ENCODE data around the gene MTOR.

MTOR gene

GRCh38 chr1:11229203-11229602 is 33.1 kb downstream of the MTOR start:
- Histone ChIP-seq H4K8ac (ENCODE audit: low read depth, low read length) (no peak overlapping the region), H3K4me1 (ENCODE audit: control insufficient read depth, low read depth, low read length) (no peaks in the 10 kb centered on the region), H3K18ac (ENCODE audit: low read length) (no peak overlapping the region), H3K27me3 (ENCODE audit: insufficient read depth, low read length, poor library complexity) (no peaks in the 10 kb centered on the region), H3K27ac (ENCODE audit: low read depth, low read length) (no peak overlapping the region), H2BK15ac (replicated peaks; ENCODE audit: low read depth) (no peak overlapping the region), H4K5ac (ENCODE audit: low read length) (no peak overlapping the region), H3K4me2 (ENCODE audit: low read length) (no peak overlapping the region), H3K56ac (ENCODE audit: low read length) (no peak overlapping the region), H3K23ac (ENCODE audit: low read length) (no peak overlapping the region), H3K4me3 (ENCODE audit: low read length) (no peak overlapping the region), H3K4ac (ENCODE audit: low read depth, low read length) (no peak overlapping the region), H3K79me1 (ENCODE audit: low read length) (no peaks in the 10 kb centered on the region), H3K79me2 (ENCODE audit: control insufficient read depth, insufficient read depth, low read length) (no peaks in the 10 kb centered on the region), H3K36me3 (ENCODE audit: control insufficient read depth, insufficient read depth, low read length) (peaks cover 18% of the 10 kb centered on the region), H3K9ac (ENCODE audit: low read length) (no peak overlapping the region), H2BK120ac (ENCODE audit: low read depth, low read length) (no peak overlapping the region), H2BK5ac (ENCODE audit: low read length) (no peak overlapping the region), H2AK5ac (ENCODE audit: low read length) (no peak overlapping the region)
- no CpG with 5 or more reads among the region's 4 CpGs for WGBS (ENCODE audit: extremely low coverage, insufficient coverage, low lambda C conversion rate)
- DNase-seq: no peak

DNA sequence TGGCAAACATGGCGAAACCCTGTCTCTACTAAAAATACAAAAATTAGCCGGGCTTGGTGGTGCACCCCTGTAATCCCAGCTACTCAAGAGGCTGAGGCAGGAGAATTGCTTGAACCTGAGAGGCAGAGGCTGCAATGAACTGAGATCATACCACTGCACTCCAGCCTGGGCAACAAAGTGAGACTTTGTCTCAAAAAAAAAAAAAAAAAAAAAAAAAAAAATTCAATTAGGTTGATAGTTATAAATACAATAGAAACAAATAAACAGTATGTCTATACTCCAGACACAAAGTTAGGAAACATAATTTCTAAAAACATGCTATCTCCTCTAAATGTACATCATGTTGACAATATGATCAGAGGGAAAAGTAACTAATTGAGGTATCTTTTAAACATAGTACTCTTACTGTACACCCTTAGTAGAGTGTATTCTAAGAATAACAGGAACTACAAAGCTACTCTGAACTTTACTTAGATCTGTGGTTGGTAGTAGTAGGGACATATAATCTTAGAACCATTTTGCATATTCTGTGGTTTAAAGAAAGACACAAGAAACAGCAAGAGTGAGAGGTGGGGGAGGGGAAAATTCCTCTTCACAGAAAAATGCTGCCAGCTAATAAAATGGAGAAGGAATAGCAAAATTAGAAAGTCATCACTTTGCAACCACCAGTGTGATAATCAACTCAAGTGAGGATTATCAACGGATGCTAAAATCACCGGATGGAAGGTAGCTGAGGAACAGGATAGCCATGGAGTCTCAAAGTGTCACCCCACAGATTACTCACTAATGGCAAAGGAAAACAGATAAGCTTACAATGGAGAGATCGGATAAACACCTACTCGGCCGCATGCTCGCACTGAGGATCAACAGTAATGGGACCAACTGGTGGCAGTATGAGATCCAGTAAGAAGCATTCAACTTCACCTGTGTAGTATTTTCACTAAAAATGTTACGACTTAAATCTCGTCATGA is 35.0 kb downstream of the MTOR start:
- Histone ChIP-seq H3K23ac (ENCODE audit: low read length) (no peak overlapping the region), H3K4me1 (ENCODE audit: control insufficient read depth, low read depth, low read length) (no peaks in the 10 kb centered on the region), H3K56ac (ENCODE audit: low read length) (no peak overlapping the region), H3K4me3 (ENCODE audit: low read length) (no peak overlapping the region), H3K79me1 (ENCODE audit: low read length) (no peaks in the 10 kb centered on the region), H4K8ac (ENCODE audit: low read depth, low read length) (no peak overlapping the region), H3K36me3 (ENCODE audit: control insufficient read depth, insufficient read depth, low read length) (peaks cover 15% of the 10 kb centered on the region), H3K27ac (ENCODE audit: low read depth, low read length) (no peak overlapping the region), H3K9ac (ENCODE audit: low read length) (no peak overlapping the region), H2BK5ac (ENCODE audit: low read length) (no peak overlapping the region), H2BK15ac (replicated peaks; ENCODE audit: low read depth) (no peak overlapping the region), H4K5ac (ENCODE audit: low read length) (no peak overlapping the region), H3K27me3 (ENCODE audit: insufficient read depth, low read length, poor library complexity) (no peaks in the 10 kb centered on the region), H2AK5ac (ENCODE audit: low read length) (no peak overlapping the region), H3K79me2 (ENCODE audit: control insufficient read depth, insufficient read depth, low read length) (no peaks in the 10 kb centered on the region), H3K4me2 (ENCODE audit: low read length) (no peak overlapping the region), H2BK120ac (ENCODE audit: low read depth, low read length) (no peak overlapping the region), H3K4ac (ENCODE audit: low read depth, low read length) (no peak overlapping the region), H3K18ac (ENCODE audit: low read length) (no peak overlapping the region)
- WGBS (ENCODE audit: extremely low coverage, insufficient coverage, low lambda C conversion rate): no CpG with 5 or more reads among the region's 10 CpGs
- peak; percentile 14 for DNase-seq

DNA sequence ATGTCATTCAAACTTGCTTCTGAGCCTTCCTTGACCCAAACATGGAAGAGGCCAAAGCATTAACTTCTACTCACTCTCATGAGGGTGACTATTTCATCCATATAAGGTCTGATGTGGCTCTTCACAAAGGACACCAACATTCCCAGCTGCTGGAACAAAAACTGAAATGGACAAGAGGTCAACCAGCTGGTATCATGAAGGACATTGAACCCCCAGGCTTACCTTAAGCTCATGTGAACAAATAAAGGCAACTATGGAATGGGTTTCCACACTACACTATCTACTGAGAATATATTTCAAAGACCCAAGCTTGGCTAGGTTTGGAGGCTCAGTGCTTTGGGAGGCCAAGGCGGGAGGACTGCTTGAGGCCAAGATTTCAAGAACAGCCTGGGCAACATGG is 46.3 kb downstream of the MTOR start:
- H3K36me3 ChIP-seq (ENCODE audit: control insufficient read depth, insufficient read depth, low read length): peaks cover 12% of the 10 kb centered on the region

DNA sequence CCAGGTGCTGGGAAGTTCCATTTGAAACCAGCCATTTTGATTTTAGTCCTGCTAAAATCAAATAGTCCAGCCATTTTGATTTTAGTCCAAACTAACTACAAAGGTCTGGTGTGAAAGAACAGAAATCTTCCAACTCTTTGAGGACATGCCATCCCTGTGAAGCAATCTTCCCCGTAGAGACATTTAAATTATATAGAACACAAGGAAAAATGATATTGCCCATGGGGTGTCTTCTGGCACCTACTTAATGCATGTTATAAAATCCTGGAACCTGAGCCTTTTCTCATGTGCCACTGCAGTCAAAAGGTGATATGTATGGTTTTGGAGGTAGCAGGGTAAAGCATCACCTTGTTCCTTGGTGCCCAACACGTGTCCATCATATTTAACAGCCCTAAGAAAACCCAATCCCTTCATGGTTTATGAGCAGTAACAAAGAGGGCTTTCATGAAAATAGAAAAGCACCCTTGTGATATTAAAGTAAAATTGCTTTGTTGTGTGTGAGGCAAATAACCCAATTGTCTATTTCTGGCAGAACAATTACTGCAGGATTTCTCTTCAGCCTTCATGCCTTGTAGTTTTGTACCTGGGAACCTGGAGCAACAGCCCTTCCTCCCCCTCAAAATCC is 46.9 kb downstream of the MTOR start:
- H3K4me1 ChIP-seq (ENCODE audit: control insufficient read depth, low read depth, low read length): no peaks in the 10 kb centered on the region
- H3K56ac ChIP-seq (ENCODE audit: low read length): no peak overlapping the region
- no peak overlapping the region for H2BK5ac ChIP-seq (ENCODE audit: low read length)
- no peaks in the 10 kb centered on the region for H3K79me2 ChIP-seq (ENCODE audit: control insufficient read depth, insufficient read depth, low read length)
- H3K36me3 ChIP-seq (ENCODE audit: control insufficient read depth, insufficient read depth, low read length): peaks cover 12% of the 10 kb centered on the region
- H2AK5ac ChIP-seq (ENCODE audit: low read length): no peak overlapping the region
- H3K27ac ChIP-seq (ENCODE audit: low read depth, low read length): no peak overlapping the region
- no peaks in the 10 kb centered on the region for H3K27me3 ChIP-seq (ENCODE audit: insufficient read depth, low read length, poor library complexity)
- H3K4ac ChIP-seq (ENCODE audit: low read depth, low read length): no peak overlapping the region
- no peak overlapping the region for H3K4me3 ChIP-seq (ENCODE audit: low read length)
- no peak overlapping the region for H2BK120ac ChIP-seq (ENCODE audit: low read depth, low read length)
- no peak overlapping the region for H2BK15ac ChIP-seq (replicated peaks; ENCODE audit: low read depth)
- no CpG with 5 or more reads among the region's 2 CpGs for WGBS (ENCODE audit: extremely low coverage, insufficient coverage, low lambda C conversion rate)
- no peak for DNase-seq
- no peak overlapping the region for H3K23ac ChIP-seq (ENCODE audit: low read length)
- H4K5ac ChIP-seq (ENCODE audit: low read length): no peak overlapping the region
- H3K9ac ChIP-seq (ENCODE audit: low read length): no peak overlapping the region
- no peaks in the 10 kb centered on the region for H3K79me1 ChIP-seq (ENCODE audit: low read length)
- no peak overlapping the region for H4K8ac ChIP-seq (ENCODE audit: low read depth, low read length)
- H3K4me2 ChIP-seq (ENCODE audit: low read length): no peak overlapping the region
- H3K18ac ChIP-seq (ENCODE audit: low read length): no peak overlapping the region

More for the DNA sequence above, 46.3 kb downstream of the MTOR start:
- H3K4me2 ChIP-seq (ENCODE audit: low read length): no peak overlapping the region
- no peaks in the 10 kb centered on the region for H3K4me1 ChIP-seq (ENCODE audit: control insufficient read depth, low read depth, low read length)
- no peak overlapping the region for H3K18ac ChIP-seq (ENCODE audit: low read length)
- no peak overlapping the region for H2BK120ac ChIP-seq (ENCODE audit: low read depth, low read length)
- no peak overlapping the region for H3K56ac ChIP-seq (ENCODE audit: low read length)
- no peaks in the 10 kb centered on the region for H3K79me2 ChIP-seq (ENCODE audit: control insufficient read depth, insufficient read depth, low read length)
- H2AK5ac ChIP-seq (ENCODE audit: low read length): no peak overlapping the region
- H2BK5ac ChIP-seq (ENCODE audit: low read length): no peak overlapping the region
- no peak overlapping the region for H3K23ac ChIP-seq (ENCODE audit: low read length)
- H3K9ac ChIP-seq (ENCODE audit: low read length): no peak overlapping the region
- no peak overlapping the region for H3K4ac ChIP-seq (ENCODE audit: low read depth, low read length)
- H3K27me3 ChIP-seq (ENCODE audit: insufficient read depth, low read length, poor library complexity): no peaks in the 10 kb centered on the region
- no CpG with 5 or more reads among the region's 1 CpG for WGBS (ENCODE audit: extremely low coverage, insufficient coverage, low lambda C conversion rate)
- H3K27ac ChIP-seq (ENCODE audit: low read depth, low read length): no peak overlapping the region
- no peak overlapping the region for H4K8ac ChIP-seq (ENCODE audit: low read depth, low read length)
- no peak overlapping the region for H3K4me3 ChIP-seq (ENCODE audit: low read length)
- H3K79me1 ChIP-seq (ENCODE audit: low read length): no peaks in the 10 kb centered on the region
- DNase-seq: no peak
- no peak overlapping the region for H2BK15ac ChIP-seq (replicated peaks; ENCODE audit: low read depth)
- no peak overlapping the region for H4K5ac ChIP-seq (ENCODE audit: low read length)

- no peak overlapping the region for H2AK5ac ChIP-seq (ENCODE audit: low read length)
- no peak for DNase-seq
- no peak overlapping the region for H3K4ac ChIP-seq (ENCODE audit: low read depth, low read length)
- no peak overlapping the region for H4K8ac ChIP-seq (ENCODE audit: low read depth, low read length)
- no peaks in the 10 kb centered on the region for H3K27me3 ChIP-seq (ENCODE audit: insufficient read depth, low read length, poor library complexity)
- WGBS (ENCODE audit: extremely low coverage, insufficient coverage, low lambda C conversion rate): no CpG with 5 or more reads among the region's 3 CpGs
- no peak overlapping the region for H3K4me3 ChIP-seq (ENCODE audit: low read length)
- peaks cover 12% of the 10 kb centered on the region for H3K36me3 ChIP-seq (ENCODE audit: control insufficient read depth, insufficient read depth, low read length)
- H3K4me2 ChIP-seq (ENCODE audit: low read length): no peak overlapping the region
- H3K27ac ChIP-seq (ENCODE audit: low read depth, low read length): no peak overlapping the region
- no peak overlapping the region for H3K56ac ChIP-seq (ENCODE audit: low read length)
- H4K5ac ChIP-seq (ENCODE audit: low read length): no peak overlapping the region
- no peak overlapping the region for H2BK5ac ChIP-seq (ENCODE audit: low read length)
- no peak overlapping the region for H2BK120ac ChIP-seq (ENCODE audit: low read depth, low read length)
- H3K23ac ChIP-seq (ENCODE audit: low read length): no peak overlapping the region
- H3K9ac ChIP-seq (ENCODE audit: low read length): no peak overlapping the region
- no peaks in the 10 kb centered on the region for H3K4me1 ChIP-seq (ENCODE audit: control insufficient read depth, low read depth, low read length)
- no peak overlapping the region for H2BK15ac ChIP-seq (replicated peaks; ENCODE audit: low read depth)
- H3K18ac ChIP-seq (ENCODE audit: low read length): no peak overlapping the region
- H3K79me2 ChIP-seq (ENCODE audit: control insufficient read depth, insufficient read depth, low read length): no peaks in the 10 kb centered on the region
- no peaks in the 10 kb centered on the region for H3K79me1 ChIP-seq (ENCODE audit: low read length)
Measured at GRCh38 chr1:11214698-11215380, 47.5 kb downstream of the MTOR start.
